HG03469 (cell line): Measurements from ENCODE around the gene AP2A2.

Experiments used
- ATAC-seq: cut with Tn5 transposase; IDR thresholded peaks from one replicate; pipeline ENCODE4 v1.9.1; 2021; ENCODE audit warnings: mild to moderate bottlenecking, moderate library complexity, moderate number of reproducible peaks; ENCODE audit not compliant: unreplicated experiment

The AP2A2 gene

GRCh38 chr11:992577-992976, 66.9 kb downstream of the AP2A2 start:
- ATAC-seq = no peak

GRCh38 chr11:993632-994167, 68.0 kb downstream of the AP2A2 start:
- no peak for ATAC-seq

- no peak for ATAC-seq
These were observed 69.5 kb downstream of the AP2A2 start for GRCh38 chr11:995044-995751.

GRCh38 chr11:995752-996420, 70.2 kb downstream of the AP2A2 start:
- peak; percentile 66 for ATAC-seq

DNA sequence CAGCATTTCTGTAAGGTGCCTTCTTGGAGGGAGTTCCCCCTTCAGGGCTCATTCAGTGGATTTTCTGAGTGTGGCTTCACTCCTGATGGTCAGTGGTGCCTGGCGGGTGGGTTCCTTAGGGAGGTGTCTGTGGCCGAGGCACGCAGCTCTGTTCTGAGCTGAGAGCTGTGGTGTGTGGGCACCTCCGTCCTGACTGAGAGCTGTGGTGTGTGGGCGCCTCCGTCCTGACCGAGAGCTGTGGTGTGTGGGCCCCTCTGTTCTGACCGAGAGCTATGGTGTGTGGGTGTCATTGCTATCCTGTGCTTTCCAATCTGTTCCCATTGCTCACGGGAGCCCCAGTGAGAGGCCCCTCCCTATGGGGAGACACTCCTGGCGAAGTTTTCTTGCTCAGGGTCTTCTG, 71.0 kb downstream of the AP2A2 start:
- ATAC-seq = no peak

- ATAC-seq = no peak
These were observed 72.2 kb downstream of the AP2A2 start for GRCh38 chr11:997907-998306.

DNA sequence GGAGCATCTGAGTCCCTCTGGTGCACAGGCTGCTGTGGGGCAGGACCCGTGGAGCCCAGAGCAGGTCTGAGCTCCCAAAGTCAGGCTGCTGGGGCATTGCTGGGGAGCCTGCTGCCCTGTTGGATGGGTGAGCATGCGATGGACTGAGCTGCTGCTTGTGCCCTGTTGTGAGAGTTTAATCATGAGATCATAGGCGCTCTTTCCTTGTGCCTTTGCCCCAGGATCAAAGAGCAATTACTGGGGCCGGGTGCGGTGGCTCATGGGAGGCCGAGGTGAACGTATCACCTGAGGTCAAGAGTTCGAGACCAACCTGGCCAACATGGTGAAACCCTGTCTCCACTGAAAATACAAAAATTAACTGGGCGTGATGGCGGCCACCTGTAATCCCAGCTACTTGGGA, 73.3 kb downstream of the AP2A2 start:
- no peak for ATAC-seq

DNA sequence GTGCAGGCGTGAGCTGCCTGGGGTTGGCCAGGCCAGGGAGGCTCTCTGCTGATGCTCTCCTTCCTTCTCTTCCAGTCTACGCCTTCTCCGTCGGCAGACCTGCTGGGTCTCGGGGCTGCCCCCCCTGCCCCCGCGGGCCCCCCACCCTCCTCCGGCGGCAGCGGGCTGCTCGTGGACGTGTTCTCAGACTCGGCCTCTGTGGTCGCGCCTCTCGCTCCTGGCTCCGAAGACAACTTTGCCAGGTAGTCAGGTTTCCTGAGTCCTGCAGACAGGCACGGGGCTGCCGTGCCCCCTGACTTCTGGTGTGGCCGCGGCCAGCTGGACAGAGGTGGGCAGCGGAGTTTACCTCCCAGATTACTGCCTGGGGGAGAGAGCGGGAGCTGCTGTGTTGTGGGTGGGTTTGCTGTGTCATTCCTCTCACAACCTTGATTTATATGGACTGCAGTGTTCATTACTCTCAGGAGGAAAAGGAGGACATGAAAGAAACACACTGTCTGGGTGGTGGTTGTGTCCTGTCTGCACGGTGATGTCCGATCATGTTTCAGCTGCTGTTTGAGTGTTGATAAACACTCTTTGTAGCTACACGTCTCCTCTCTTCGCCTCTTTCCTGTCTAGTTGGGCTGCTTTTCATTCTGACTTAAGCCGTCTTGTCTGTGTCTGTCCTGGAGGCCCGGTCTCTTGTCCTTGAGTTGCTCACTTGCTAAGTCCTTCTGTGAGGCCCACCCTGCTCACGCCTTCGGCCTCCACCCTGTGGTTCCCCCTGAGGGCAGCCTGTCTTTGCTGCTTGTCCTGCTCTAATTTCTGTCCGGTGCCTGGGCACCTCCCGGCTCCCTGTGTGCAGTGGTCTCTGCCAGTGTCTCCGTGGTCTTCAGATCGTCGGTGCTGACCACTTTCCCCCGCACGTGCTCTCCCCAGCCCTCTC, 74.9 kb downstream of the AP2A2 start:
- ATAC-seq = no peak

DNA sequence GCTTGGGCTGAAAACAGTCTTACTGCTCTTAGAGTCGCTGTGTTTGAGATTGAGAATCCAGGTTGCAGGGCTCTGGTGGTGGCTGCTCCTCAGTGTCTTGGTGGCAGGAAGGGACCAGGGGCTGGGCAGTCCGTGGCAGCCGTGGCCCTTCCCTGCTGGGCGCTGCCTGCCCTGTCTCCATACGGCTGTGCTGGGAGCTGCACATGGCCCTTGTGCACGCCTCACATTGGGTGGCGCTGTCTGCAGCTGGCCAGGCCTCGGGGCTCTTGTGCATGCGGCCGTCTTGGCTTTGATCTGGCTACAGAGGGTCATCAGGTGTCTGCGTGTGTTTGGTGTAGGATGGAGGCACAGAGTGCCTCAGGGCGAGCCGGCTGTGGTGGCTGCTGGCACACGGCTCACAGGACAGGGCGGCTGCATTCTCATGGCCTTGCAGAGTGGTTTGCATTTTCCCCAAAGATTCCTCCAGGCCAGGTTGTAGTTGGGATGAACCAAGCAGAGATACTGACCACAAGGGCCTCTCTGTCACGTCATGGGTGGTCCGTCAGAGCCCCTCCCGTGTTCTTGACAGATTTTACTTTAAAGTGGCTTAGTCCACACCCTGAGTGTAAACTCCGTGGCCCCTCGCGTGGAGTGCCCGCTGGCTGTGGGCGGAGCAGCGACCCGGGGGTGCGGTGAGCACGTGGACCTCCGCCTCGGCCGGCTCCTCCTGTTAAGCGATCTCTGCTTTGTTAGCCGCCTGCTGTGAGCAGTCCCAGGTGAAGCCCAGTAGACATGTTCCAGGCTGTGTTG, 76.1 kb downstream of the AP2A2 start:
- ATAC-seq = no peak

- ATAC-seq = no peak
These were observed 76.8 kb downstream of the AP2A2 start for GRCh38 chr11:1002406-1002984.

- ATAC-seq = no peak
These were observed 77.5 kb downstream of the AP2A2 start for GRCh38 chr11:1003159-1003558.

- no peak for ATAC-seq
These were observed 80.3 kb downstream of the AP2A2 start for GRCh38 chr11:1005928-1006327.

DNA sequence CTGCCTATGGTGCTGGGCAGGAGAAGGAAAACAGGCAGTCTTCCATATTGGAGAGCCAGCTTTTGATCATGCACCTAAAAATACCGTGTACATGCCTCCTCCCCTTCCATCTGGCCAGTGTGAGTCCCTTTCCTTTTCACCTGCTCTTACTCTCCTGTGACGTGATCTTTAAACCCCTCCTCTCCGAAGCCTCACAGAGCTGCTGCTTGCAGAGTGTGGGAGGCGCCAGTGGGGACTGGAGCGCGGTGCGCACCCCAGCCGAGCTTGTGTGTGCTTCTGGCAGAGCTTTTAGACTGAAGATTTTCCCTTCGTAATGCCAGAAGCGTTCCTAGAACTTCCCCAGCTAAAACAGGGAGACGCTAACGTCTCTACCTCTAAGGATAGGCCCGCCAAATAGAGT, 81.1 kb downstream of the AP2A2 start:
- ATAC-seq = no peak

DNA sequence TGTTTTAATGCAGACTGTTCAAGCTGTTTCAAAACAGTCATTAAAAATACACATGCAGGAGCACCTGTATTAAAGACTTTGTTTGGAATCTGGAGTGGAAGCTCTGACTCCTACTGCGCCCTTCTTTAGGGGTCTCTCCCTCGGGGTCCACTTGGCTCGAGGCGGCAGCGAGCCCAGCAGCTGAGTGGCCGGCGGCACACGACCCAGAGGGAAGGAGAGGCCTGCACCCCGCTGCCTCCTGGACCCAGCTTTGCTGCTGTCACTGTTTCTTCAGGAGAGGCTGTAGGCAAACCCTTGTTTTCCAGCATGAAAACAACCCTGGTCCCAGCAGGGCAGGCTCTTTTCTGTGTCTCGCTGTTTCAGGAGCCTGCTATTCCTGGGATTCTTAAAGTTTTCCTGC, 81.6 kb downstream of the AP2A2 start:
- ATAC-seq = no peak

GRCh38 chr11:1008001-1008802, 82.5 kb downstream of the AP2A2 start:
- ATAC-seq = no peak

DNA sequence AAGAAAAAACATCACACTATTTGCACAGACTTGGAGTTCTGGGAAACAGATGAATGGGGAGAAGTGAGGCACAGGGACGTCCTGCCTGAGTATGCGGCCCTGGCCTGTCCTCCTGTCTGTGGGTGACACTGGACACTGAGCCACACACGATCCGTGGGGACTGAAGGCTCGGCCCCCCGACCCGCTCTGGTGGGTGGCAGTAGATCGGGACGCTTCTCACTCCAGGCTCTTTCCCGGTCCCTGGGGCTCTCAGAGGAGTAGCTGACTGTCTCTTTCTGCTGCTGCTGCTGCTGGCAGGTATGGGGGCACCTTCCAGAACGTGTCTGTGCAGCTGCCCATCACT, 83.1 kb downstream of the AP2A2 start:
- ATAC-seq = no peak

- ATAC-seq = no peak
These were observed 83.7 kb downstream of the AP2A2 start for GRCh38 chr11:1009371-1009770.

GRCh38 chr11:1009991-1010390, 84.3 kb downstream of the AP2A2 start:
- ATAC-seq = no peak

DNA sequence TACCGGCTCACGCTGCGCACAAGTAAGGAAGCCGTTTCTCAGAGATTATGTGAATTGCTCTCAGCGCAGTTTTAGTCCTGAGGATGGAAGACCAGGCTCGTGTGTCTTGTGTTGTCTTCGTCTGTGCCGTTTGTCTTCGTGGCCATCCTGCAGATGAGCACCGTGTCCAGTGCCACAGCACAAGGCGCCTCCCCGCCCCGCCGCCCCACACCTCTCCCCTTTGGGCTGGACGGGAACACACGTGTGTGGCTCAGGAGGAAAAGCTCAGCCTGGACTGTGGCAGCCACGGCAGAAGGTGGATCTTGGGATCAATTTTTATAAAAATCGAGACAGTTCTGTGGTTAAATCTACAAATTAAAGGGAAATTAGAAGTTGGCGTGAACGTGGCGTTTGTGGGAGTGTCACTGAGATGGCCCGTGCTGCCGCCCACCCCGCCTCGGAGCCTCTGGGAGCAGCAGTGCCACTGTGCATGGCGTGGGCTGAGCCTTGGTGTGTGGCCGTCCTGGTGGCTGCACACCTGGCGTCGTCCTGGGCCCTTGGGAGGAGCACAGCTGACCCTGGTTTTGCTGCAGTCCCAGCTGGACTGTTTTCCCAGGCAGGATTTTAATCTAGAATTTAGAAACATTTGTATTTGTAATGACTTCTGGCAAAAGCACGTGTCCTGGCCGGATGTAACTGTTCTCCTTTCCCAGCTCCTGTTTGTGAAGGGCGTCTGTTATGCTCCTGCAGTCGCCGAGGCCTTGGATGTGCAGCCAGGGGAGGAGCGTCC, 85.1 kb downstream of the AP2A2 start:
- ATAC-seq = no peak
